Activated B cell treated with CpG ODN at 0.5 μM for 24 hours (primary cell): ENCODE results near the gene REG1A. TPM values are rescaled to one million over a fixed set of nuclear protein-coding genes. Genes with fewer than 3 reads are reported as not detected.

ENCODE experiments used
- ATAC-seq: fragments of 200-7000 bp; cut with Tn5 transposase; one replicate; pipeline ENCODE4 v1.10.0; 2021; ENCODE audit warnings: low read depth, mild to moderate bottlenecking, moderate library complexity
- CTCF ChIA-PET: fragments of 350-600 bp; sonication (Branson Sonifier 250); formaldehyde crosslinking; loops from one replicate; lab custom pipeline; 2021; ENCODE audit warnings: antibody characterized with exemption; lab: Charles Lee
- POLR2A ChIA-PET: fragments of 350-600 bp; sonication (Branson Sonifier 250); formaldehyde crosslinking; loops from one replicate; lab custom pipeline; 2021; ENCODE audit warnings: antibody characterized with exemption; lab: Charles Lee
- DNase-seq: peaks from one replicate; pipeline ENCODE4 v3.0.0; 2022
- H3K27ac Mint-ChIP-seq: one replicate; pipeline ENCODE4 v1.8.0; 2020; ENCODE audit warnings: mixed read lengths
- H3K27me3 Mint-ChIP-seq: one replicate; pipeline ENCODE4 v1.8.0; 2021; ENCODE audit warnings: mixed read lengths
- H3K36me3 Mint-ChIP-seq: one replicate; pipeline ENCODE4 v1.8.0; 2021; ENCODE audit warnings: low read depth, mixed read lengths
- H3K4me1 Mint-ChIP-seq: one replicate; pipeline ENCODE4 v1.8.0; 2021; ENCODE audit warnings: mixed read lengths
- H3K4me3 Mint-ChIP-seq: one replicate; pipeline ENCODE4 v1.8.0; 2020; ENCODE audit warnings: mild to moderate bottlenecking, mixed read lengths
- H3K9me3 Mint-ChIP-seq: one replicate; pipeline ENCODE4 v1.8.0; 2020; ENCODE audit warnings: mixed read lengths
- CTCF ChIP-seq: fragments of 200-600 bp; IDR thresholded peaks from one replicate; pipeline ENCODE4 v1.8.0; 2022; ENCODE audit warnings: antibody characterized with exemption, mild to moderate bottlenecking
- intact Hi-C: fragments of 100-400 bp; cut with micrococcal nuclease; formaldehyde crosslinking; loops from one replicate; pipeline ENCODE4 v1.15.1; 2024
- total RNA-seq: library from RNA; stranded (reverse); gene quantifications from 2 replicates; pipeline ENCODE4 v1.2.3, GENCODE V29; 2022

Gene REG1A
- total RNA-seq, 1 donor from 2014 or later: not detected

GRCh38 chr2:79099140-79099686 is 21.1 kb upstream of the REG1A start:
- intact Hi-C loops: no loop called here
- CTCF ChIA-PET: no interaction called here
- TF ChIP-seq CTCF: no peak
- Mint-ChIP-seq H3K4me3 (no peak overlapping the region), H3K36me3 (no peaks in the 10 kb centered on the region), H3K27ac (peak overlapping the region; percentile 67), H3K27me3 (no peaks in the 10 kb centered on the region), H3K4me1 (peaks cover 28% of the 10 kb centered on the region), H3K9me3 (peaks cover 7% of the 10 kb centered on the region)
- POLR2A ChIA-PET: no interaction called here
- DNase-seq (no peak), ATAC-seq (no peak)

- Mint-ChIP-seq H3K4me3 (peak overlapping the region; percentile 13), H3K27me3 (no peaks in the 10 kb centered on the region), H3K36me3 (no peaks in the 10 kb centered on the region), H3K4me1 (peaks cover 28% of the 10 kb centered on the region), H3K27ac (peak overlapping the region; percentile 67), H3K9me3 (peaks cover 7% of the 10 kb centered on the region)
- no peak for TF ChIP-seq CTCF
- intact Hi-C loops: no loop called here
- peak; percentile 40 for ATAC-seq
- ChIA-PET POLR2A (no interaction called here), CTCF (no interaction called here)
- DNase-seq: no peak
Measured at GRCh38 chr2:79100285-79100684, 20.0 kb upstream of the REG1A start.

- DNase-seq: no peak
- Mint-ChIP-seq H3K9me3 (peaks cover 7% of the 10 kb centered on the region), H3K4me3 (no peak overlapping the region), H3K4me1 (peaks cover 28% of the 10 kb centered on the region), H3K27me3 (no peaks in the 10 kb centered on the region), H3K27ac (no peak overlapping the region), H3K36me3 (no peaks in the 10 kb centered on the region)
- no peak for ATAC-seq
- TF ChIP-seq CTCF: no peak
- intact Hi-C loops: no loop called here
- POLR2A ChIA-PET: no interaction called here
- CTCF ChIA-PET: no interaction called here
Measured at GRCh38 chr2:79101024-79101423, 19.3 kb upstream of the REG1A start.

DNA sequence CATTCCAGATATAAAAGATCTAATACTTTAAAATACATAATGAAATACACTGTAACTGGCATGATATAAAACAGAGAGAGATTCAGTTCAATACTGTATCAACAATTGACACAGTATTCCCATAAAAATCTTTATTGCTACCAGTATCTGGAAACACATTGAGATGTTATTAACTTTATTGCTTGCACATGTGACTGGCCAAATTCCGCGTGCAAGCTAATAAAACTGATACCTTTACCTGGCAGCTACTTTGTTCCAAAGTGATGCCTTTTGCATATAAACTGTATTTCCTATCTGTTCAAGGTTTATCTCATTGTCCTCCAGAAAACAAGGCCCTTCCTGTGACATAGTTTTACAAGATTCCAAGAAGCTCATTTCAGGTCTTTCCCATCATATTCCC is 17.1 kb upstream of the REG1A start:
- ChIA-PET POLR2A (no interaction called here), CTCF (no interaction called here)
- no peak for ATAC-seq
- Mint-ChIP-seq H3K4me3 (no peak overlapping the region), H3K27me3 (no peaks in the 10 kb centered on the region), H3K4me1 (peaks cover 28% of the 10 kb centered on the region), H3K9me3 (peaks cover 7% of the 10 kb centered on the region), H3K36me3 (no peaks in the 10 kb centered on the region), H3K27ac (no peak overlapping the region)
- no peak for TF ChIP-seq CTCF
- DNase-seq: no peak
- intact Hi-C loops: no loop called here

- Mint-ChIP-seq H3K27ac (no peak overlapping the region), H3K27me3 (no peaks in the 10 kb centered on the region), H3K4me1 (peaks cover 11% of the 10 kb centered on the region), H3K36me3 (no peaks in the 10 kb centered on the region), H3K9me3 (peaks cover 7% of the 10 kb centered on the region), H3K4me3 (no peak overlapping the region)
- ATAC-seq (no peak), DNase-seq (no peak)
- POLR2A ChIA-PET: no interaction called here
- TF ChIP-seq CTCF: no peak
- CTCF ChIA-PET: no interaction called here
- intact Hi-C loops: no loop called here
Measured at GRCh38 chr2:79105259-79105658, 15.0 kb upstream of the REG1A start.
